Measurements from ENCODE around the gene CFAP97. TPM values are rescaled to one million over a fixed set of nuclear protein-coding genes. Genes with fewer than 3 reads are reported as not detected.

Gene CFAP97
- total RNA-seq, 6 experiments from 2014 or later = 35.0 to 44.0 (median 41.0) TPM

DNA sequence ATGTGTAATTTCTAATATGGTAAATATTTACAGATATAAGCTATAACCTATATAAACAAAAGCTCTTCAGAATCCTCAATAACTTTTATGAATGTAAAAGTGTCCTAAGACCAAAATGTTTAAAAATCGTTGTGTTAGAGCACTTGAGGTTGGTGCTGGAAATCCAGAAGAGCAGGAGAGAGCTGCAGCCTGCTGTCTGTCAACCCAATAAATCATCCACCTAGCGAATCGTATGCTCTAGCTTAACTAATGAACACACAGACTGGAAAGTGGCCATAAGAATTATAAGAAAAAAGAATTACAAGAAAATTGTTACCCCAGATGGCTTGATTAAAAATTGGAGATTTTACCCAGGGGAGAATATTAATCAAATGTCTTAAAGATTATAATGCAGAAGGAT lies 17.0 kb downstream of the CFAP97 start:
- DNase-seq = no peak
- Mint-ChIP-seq H3K4me1 (ENCODE audit: low read depth) (peaks cover 15% of the 10 kb centered on the region), H3K9me3 (no peaks in the 10 kb centered on the region), H3K27ac (no peak overlapping the region), H3K4me3 (no peak overlapping the region), H3K36me3 (ENCODE audit: low read depth) (peaks cover 8% of the 10 kb centered on the region; the same call in 1 of the 2 replicates), H3K27me3 (ENCODE audit: insufficient read depth) (no peaks in the 10 kb centered on the region)
- TF ChIP-seq, protein P1, sequence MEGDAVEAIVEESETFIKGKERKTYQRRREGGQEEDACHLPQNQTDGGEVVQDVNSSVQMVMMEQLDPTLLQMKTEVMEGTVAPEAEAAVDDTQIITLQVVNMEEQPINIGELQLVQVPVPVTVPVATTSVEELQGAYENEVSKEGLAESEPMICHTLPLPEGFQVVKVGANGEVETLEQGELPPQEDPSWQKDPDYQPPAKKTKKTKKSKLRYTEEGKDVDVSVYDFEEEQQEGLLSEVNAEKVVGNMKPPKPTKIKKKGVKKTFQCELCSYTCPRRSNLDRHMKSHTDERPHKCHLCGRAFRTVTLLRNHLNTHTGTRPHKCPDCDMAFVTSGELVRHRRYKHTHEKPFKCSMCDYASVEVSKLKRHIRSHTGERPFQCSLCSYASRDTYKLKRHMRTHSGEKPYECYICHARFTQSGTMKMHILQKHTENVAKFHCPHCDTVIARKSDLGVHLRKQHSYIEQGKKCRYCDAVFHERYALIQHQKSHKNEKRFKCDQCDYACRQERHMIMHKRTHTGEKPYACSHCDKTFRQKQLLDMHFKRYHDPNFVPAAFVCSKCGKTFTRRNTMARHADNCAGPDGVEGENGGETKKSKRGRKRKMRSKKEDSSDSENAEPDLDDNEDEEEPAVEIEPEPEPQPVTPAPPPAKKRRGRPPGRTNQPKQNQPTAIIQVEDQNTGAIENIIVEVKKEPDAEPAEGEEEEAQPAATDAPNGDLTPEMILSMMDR (IDR thresholded peaks at IDR 0.05) = no peak

DNA sequence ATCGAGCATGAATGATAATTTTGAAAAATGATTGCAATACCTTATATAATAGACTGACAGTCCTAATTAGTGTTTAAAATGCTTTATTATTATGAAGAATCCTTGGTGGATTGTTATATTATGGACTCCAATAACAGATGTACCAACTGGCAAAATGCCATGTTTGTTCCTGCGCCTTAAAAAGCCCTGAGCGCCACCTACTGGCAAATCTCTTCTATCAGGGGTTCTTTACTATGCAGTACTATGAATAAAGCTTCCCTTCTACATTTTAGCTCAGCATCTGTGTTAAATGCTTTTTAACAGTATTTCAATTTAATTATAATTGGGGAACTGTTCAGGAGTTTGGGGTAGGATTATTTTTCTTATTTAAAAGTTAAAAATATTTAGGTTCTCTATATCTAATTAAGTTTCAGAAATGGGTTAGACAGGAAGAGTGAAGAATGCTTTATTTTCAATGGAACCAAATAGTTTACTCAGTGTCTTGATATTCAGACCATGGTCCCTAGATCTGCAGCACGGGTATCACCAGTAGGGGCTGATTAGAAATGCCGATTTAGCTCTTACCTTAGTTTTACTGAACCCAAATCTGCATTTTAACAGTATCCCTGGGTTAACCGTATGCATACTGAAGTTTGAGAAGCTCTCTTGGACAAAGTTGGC lies 20.0 kb downstream of the CFAP97 start:
- peaks cover 24% of the 10 kb centered on the region for H3K4me1 Mint-ChIP-seq (ENCODE audit: low read depth)
- no peaks in the 10 kb centered on the region for H3K36me3 Mint-ChIP-seq (ENCODE audit: low read depth)
- no peak overlapping the region for H3K4me3 Mint-ChIP-seq
- peak; percentile 82 for DNase-seq
- TF ChIP-seq, protein P1 (IDR thresholded peaks at IDR 0.05) = peak; percentile 94
- no peaks in the 10 kb centered on the region for H3K9me3 Mint-ChIP-seq
- H3K27ac Mint-ChIP-seq = no peak overlapping the region
- H3K27me3 Mint-ChIP-seq (ENCODE audit: insufficient read depth) = no peaks in the 10 kb centered on the region

DNA sequence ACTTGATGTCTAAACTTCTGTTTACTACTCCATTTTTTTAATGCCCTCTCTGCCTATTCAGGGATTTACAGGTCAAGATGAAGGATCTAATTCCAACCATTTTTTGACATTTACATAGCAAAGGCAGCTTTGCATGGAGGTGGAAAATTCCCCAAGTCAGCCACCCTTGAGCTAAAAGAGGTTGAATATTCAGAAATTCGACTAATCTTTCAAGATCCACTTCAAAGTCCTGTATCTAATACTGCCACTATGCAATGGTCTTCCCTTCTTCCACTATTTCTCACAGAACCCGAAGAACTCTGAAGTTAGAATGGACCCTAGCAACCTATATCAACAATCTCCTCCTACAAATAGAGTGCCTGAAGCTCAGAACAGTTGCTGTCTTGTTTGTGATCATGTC lies 21.6 kb downstream of the CFAP97 start:
- H3K9me3 Mint-ChIP-seq = no peaks in the 10 kb centered on the region
- TF ChIP-seq, protein P1 (IDR thresholded peaks at IDR 0.05) = no peak
- H3K36me3 Mint-ChIP-seq (ENCODE audit: low read depth) = no peaks in the 10 kb centered on the region
- H3K27me3 Mint-ChIP-seq (ENCODE audit: insufficient read depth) = no peaks in the 10 kb centered on the region
- no peak for DNase-seq
- H3K27ac Mint-ChIP-seq = no peak overlapping the region; the same call in 1 of the 2 replicates
- H3K4me1 Mint-ChIP-seq (ENCODE audit: low read depth) = peaks cover 24% of the 10 kb centered on the region
- no peak overlapping the region for H3K4me3 Mint-ChIP-seq

DNA sequence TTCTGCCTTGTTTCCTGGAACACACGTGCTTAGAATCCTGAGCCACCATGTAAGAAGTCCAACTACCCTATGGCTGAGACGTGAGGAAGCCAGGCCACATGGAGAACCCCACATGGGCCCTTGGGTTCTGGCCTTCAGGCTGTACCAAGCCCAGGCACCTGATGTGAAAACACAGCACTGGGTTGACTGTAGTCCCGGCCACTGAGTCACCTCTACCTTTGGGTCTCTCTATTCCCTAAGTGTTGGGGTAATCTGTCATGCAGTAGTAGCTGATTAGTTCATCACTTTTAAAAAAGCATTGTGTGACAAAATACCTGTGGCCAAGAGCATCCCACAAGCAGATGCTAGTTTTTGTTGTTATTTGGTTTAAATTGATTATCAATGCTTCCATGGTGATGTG lies 24.3 kb downstream of the CFAP97 start:
- Mint-ChIP-seq H3K27me3 (ENCODE audit: insufficient read depth) (no peaks in the 10 kb centered on the region), H3K27ac (no peak overlapping the region), H3K9me3 (no peaks in the 10 kb centered on the region), H3K4me1 (ENCODE audit: low read depth) (peaks cover 24% of the 10 kb centered on the region), H3K36me3 (ENCODE audit: low read depth) (peaks cover 4% of the 10 kb centered on the region; the same call in 1 of the 2 replicates), H3K4me3 (no peak overlapping the region)
- TF ChIP-seq, protein P1 (IDR thresholded peaks at IDR 0.05) = no peak
- DNase-seq = no peak

DNA sequence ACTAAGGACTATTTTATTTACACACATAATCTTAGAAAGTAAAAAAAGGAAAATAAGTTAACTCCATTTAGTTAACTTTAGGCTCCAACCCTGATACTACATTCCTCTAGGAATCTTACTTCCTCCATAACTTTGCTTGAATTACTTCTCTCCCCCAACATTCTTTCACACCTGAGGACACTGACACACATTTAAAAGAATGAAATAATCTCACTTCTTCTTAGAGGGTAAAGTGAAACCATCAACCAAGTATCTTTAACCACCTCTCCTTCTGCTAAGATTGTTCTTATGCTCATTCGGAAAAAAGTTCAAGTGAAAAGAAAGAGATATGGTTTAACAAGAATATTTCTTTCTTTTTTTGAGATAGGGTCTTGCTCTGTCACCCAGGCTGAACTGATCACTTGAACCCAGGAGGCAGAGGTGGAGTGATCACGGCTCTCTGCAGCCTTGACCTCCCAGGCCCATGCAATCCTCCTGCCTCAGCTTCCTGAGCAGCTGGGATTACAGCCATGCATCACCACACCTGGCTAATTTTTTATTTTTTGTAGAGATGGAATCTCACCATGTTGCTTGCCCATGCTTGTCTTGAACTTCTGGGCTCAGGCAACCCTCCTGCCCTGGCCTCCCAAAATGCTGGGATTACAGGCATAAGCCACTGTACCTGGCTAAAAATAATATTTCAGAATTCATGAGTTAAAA lies 32.3 kb downstream of the CFAP97 start:
- TF ChIP-seq, protein P1 (IDR thresholded peaks at IDR 0.05) = no peak
- no peak for DNase-seq
- no peaks in the 10 kb centered on the region for H3K27me3 Mint-ChIP-seq (ENCODE audit: insufficient read depth)
- no peak overlapping the region for H3K4me3 Mint-ChIP-seq
- H3K4me1 Mint-ChIP-seq (ENCODE audit: low read depth) = peaks cover 4% of the 10 kb centered on the region; the same call in 1 of the 2 replicates
- H3K36me3 Mint-ChIP-seq (ENCODE audit: low read depth) = peaks cover 27% of the 10 kb centered on the region
- H3K27ac Mint-ChIP-seq = no peak overlapping the region
- H3K9me3 Mint-ChIP-seq = no peaks in the 10 kb centered on the region

Measured in HFFc6 (cell line).